ENCODE results near the gene SPACA6.
A peak's percentile ranks its signal among the peaks of the same experiment; 100 is the strongest.
"Not testable (repeated sequence)": the region's sequence is repeated elsewhere in the genome, so short reads cannot be mapped to it uniquely, and the experiment has no call there.

Gene SPACA6

GRCh38 chr19:51668216-51668615 is 24.9 kb upstream of the SPACA6 start:
- no peak for DNase-seq (ENCODE audit: extremely low read depth, insufficient read length)
- TF ChIP-seq, protein P1, sequence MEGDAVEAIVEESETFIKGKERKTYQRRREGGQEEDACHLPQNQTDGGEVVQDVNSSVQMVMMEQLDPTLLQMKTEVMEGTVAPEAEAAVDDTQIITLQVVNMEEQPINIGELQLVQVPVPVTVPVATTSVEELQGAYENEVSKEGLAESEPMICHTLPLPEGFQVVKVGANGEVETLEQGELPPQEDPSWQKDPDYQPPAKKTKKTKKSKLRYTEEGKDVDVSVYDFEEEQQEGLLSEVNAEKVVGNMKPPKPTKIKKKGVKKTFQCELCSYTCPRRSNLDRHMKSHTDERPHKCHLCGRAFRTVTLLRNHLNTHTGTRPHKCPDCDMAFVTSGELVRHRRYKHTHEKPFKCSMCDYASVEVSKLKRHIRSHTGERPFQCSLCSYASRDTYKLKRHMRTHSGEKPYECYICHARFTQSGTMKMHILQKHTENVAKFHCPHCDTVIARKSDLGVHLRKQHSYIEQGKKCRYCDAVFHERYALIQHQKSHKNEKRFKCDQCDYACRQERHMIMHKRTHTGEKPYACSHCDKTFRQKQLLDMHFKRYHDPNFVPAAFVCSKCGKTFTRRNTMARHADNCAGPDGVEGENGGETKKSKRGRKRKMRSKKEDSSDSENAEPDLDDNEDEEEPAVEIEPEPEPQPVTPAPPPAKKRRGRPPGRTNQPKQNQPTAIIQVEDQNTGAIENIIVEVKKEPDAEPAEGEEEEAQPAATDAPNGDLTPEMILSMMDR (IDR thresholded peaks at IDR 0.05; ENCODE audit: insufficient read depth, low read length, poor library complexity, severe bottlenecking), result no peak
- H3K27me3 ChIP-seq (replicated peaks; ENCODE audit: control insufficient read depth, insufficient read depth, low read length), result no peaks in the 10 kb centered on the region
- no peak overlapping the region for H3K4me3 ChIP-seq (replicated peaks; ENCODE audit: low read depth, low read length)
- H3K36me3 ChIP-seq (ENCODE audit: control insufficient read depth, insufficient read depth, low read length), result no peaks in the 10 kb centered on the region

DNA sequence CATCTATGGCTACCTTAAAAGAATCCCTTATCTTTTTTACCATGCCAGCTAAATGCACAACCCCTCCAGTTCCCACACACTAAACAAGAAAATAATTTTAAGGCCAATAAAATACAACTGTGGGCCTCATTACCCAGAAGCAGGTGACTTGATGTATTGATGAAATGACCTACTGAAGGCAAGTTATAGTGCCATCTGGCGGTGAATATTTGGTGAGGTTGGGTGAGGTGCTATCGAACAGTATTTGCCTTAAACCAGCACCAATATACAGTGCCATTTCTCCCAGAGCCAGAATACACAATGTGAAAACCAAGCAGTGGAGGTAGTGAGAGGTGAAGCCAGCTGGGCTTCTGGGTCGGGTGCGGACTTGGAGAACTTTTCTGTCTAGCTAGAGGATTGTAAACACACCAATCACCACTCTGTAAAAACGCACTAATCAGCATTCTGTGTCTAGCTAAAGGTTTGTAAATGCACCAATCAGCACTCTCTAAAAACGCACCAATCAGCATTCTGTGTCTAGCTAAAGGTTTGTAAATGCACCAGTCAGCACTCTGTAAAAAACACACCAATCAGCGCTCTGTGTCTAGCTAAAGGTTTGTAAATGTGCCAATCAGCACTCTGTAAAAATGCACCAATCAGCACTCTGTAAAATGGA is 17.1 kb upstream of the SPACA6 start:
- TF ChIP-seq, protein P1 (IDR thresholded peaks at IDR 0.05; ENCODE audit: insufficient read depth, low read length, poor library complexity, severe bottlenecking), result peak; percentile 24
- not testable (repeated sequence) for H3K4me3 ChIP-seq (replicated peaks; ENCODE audit: low read depth, low read length); DNase-seq (ENCODE audit: extremely low read depth, insufficient read length); H3K36me3 ChIP-seq (ENCODE audit: control insufficient read depth, insufficient read depth, low read length); H3K27me3 ChIP-seq (replicated peaks; ENCODE audit: control insufficient read depth, insufficient read depth, low read length)

GRCh38 chr19:51676566-51677083 is 16.5 kb upstream of the SPACA6 start:
- no peak overlapping the region for H3K4me3 ChIP-seq (replicated peaks; ENCODE audit: low read depth, low read length)
- no peak for DNase-seq (ENCODE audit: extremely low read depth, insufficient read length)
- TF ChIP-seq, protein P1 (IDR thresholded peaks at IDR 0.05; ENCODE audit: insufficient read depth, low read length, poor library complexity, severe bottlenecking), result no peak

GRCh38 chr19:51680474-51680873 is 12.7 kb upstream of the SPACA6 start:
- Histone ChIP-seq H3K4me3 (replicated peaks; ENCODE audit: low read depth, low read length) (no peak overlapping the region), H3K27me3 (replicated peaks; ENCODE audit: control insufficient read depth, insufficient read depth, low read length) (no peaks in the 10 kb centered on the region; the same call in 1 of the 2 replicates), H3K36me3 (ENCODE audit: control insufficient read depth, insufficient read depth, low read length) (no peaks in the 10 kb centered on the region)
- DNase-seq (ENCODE audit: extremely low read depth, insufficient read length), result no peak
- TF ChIP-seq, protein P1 (IDR thresholded peaks at IDR 0.05; ENCODE audit: insufficient read depth, low read length, poor library complexity, severe bottlenecking), result no peak

More at GRCh38 chr19:51676566-51677083, 16.5 kb upstream of the SPACA6 start:
- Histone ChIP-seq H3K27me3 (replicated peaks; ENCODE audit: control insufficient read depth, insufficient read depth, low read length) (no peaks in the 10 kb centered on the region; the same call in 1 of the 2 replicates), H3K36me3 (ENCODE audit: control insufficient read depth, insufficient read depth, low read length) (no peaks in the 10 kb centered on the region)

DNA sequence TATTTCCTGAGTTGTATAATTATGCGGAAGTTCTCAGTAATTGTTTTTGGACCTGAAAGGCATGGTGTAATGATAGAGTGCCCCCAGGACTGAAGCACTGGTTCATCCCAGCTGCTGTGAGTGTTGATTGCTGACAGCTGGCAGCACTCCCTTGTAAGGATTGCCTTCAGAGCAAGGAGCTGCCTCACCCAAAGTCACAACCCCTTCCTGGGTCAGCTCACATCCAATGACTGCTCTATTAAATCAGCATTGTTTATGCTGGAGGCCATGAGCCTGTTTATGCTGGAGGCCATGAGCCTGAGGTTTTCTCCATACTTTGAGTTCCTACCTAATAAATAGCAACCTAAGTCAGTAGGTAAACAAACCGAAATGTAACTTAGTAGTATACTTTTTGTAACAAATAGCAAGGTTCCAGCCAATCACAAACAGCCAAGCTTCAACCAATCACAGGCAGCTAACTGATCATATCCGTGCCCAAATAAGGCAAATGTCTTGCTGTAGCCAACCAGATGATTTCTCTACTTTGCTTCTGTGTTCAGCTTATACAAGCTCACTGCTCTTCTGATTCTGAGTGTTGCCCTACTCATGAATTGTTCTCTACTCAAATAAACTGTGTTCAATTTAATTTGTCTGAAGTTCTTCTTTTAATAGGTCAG is 11.7 kb upstream of the SPACA6 start:
- H3K36me3 ChIP-seq (ENCODE audit: control insufficient read depth, insufficient read depth, low read length), result no peaks in the 10 kb centered on the region
- H3K27me3 ChIP-seq (replicated peaks; ENCODE audit: control insufficient read depth, insufficient read depth, low read length), result no peaks in the 10 kb centered on the region; the same call in 1 of the 2 replicates
- no peak overlapping the region for H3K4me3 ChIP-seq (replicated peaks; ENCODE audit: low read depth, low read length)
- DNase-seq (ENCODE audit: extremely low read depth, insufficient read length), result no peak
- TF ChIP-seq, protein P1 (IDR thresholded peaks at IDR 0.05; ENCODE audit: insufficient read depth, low read length, poor library complexity, severe bottlenecking), result no peak

Measured in GM06990 (cell line).